Stromal cell of bone marrow (primary cell): ENCODE results near the gene LCORL.
"Not testable (repeated sequence)": the region's sequence is repeated elsewhere in the genome, so short reads cannot be mapped to it uniquely, and the experiment has no call there.

Experiments
- DNase-seq: peaks from one replicate; pipeline ENCODE4 v3.0.0-alpha.2; 2012; ENCODE audit warnings: low read depth

Gene LCORL

GRCh38 chr4:18021720-18022571 lies at the start of gene LCORL:
TSS of gene LCORL (minus strand) at chr4:18021755. CDS start at chr4:18021751, 4 bp downstream.
- DNase-seq = peak; percentile 94

GRCh38 chr4:18069810-18070209 lies 48.3 kb upstream of the LCORL start:
- DNase-seq = no peak

GRCh38 chr4:18067031-18067430 lies 45.5 kb upstream of the LCORL start:
- DNase-seq = no peak

- no peak for DNase-seq
These were observed 41.5 kb upstream of the LCORL start for GRCh38 chr4:18063079-18063478.

GRCh38 chr4:18057821-18058533 lies 36.4 kb upstream of the LCORL start:
- DNase-seq = no peak

GRCh38 chr4:18056030-18056429 lies 34.5 kb upstream of the LCORL start:
- DNase-seq = no peak

GRCh38 chr4:18052158-18052557 lies 30.6 kb upstream of the LCORL start:
- DNase-seq = no peak

GRCh38 chr4:18051281-18051680 lies 29.7 kb upstream of the LCORL start:
- peak; percentile 6 for DNase-seq

GRCh38 chr4:18050448-18050847 lies 28.9 kb upstream of the LCORL start:
- no peak for DNase-seq

- DNase-seq = no peak
These were observed 27.9 kb upstream of the LCORL start for GRCh38 chr4:18049446-18049845.

GRCh38 chr4:18042754-18043153 lies 21.2 kb upstream of the LCORL start:
- DNase-seq = no peak

GRCh38 chr4:18042012-18042411 lies 20.5 kb upstream of the LCORL start:
- DNase-seq = no peak

GRCh38 chr4:18041114-18041513 lies 19.6 kb upstream of the LCORL start:
- DNase-seq = no peak

- no peak for DNase-seq
These were observed 17.6 kb upstream of the LCORL start for GRCh38 chr4:18039113-18039512.

GRCh38 chr4:18036369-18036768 lies 14.8 kb upstream of the LCORL start:
- not testable (repeated sequence) for DNase-seq

- no peak for DNase-seq
These were observed 12.5 kb upstream of the LCORL start for GRCh38 chr4:18034099-18034498.

GRCh38 chr4:18033111-18034085 lies 11.8 kb upstream of the LCORL start:
- DNase-seq = no peak

GRCh38 chr4:18025288-18025687 lies 3.7 kb upstream of the LCORL start:
- DNase-seq = no peak

- no peak for DNase-seq
These were observed 1.1 kb upstream of the LCORL start for GRCh38 chr4:18022572-18023050.

- DNase-seq = no peak
These were observed 160 bp downstream of the LCORL start for GRCh38 chr4:18021470-18021719.

- DNase-seq = peak; percentile 73
These were observed 685 bp downstream of the LCORL start for GRCh38 chr4:18020671-18021469.
